Sciatic nerve (tissue), 2 donors: Measurements from ENCODE around the gene ATXN1L. TPM values are rescaled to one million over a fixed set of nuclear protein-coding genes. Genes with fewer than 3 reads are reported as not detected.
A peak's percentile ranks its signal among the peaks of the same experiment; 100 is the strongest.
"Not testable (repeated sequence)": the region's sequence is repeated elsewhere in the genome, so short reads cannot be mapped to it uniquely, and the experiment has no call there.

ENCODE experiments used
- ATAC-seq: fragments of 200-7000 bp; cut with Tn5 transposase; one replicate; pipeline ENCODE4 v1.9.1; 2020; ENCODE audit warnings: mild to moderate bottlenecking, moderate library complexity
- DNase-seq: peaks from one replicate; pipeline ENCODE4 v3.0.0-alpha.2; 2020; ENCODE audit warnings: low spot score
- intact Hi-C: fragments of 100-400 bp; cut with DNase I; formaldehyde crosslinking; loops from one replicate; pipeline ENCODE4 v1.14.2; 2022
- total RNA-seq: library from RNA; stranded (reverse); fragmentation: NEBNext Ultra II Directional; extraction: Animal tissue kit (Norgen Biotek cat#: 25700); gene quantifications from one replicate; pipeline ENCODE4 v1.2.1, GENCODE V29; 2021
- donor health status: DM: no; HTN: no; CAD: no.
- donor health status: DM: no; HTN: no; CAD: no.

ATXN1L gene
- total RNA-seq, 1 donor from 2014 or later = 34.4 TPM

GRCh38 chr16:71883168-71883848 is 37.5 kb downstream of the ATXN1L start:
- DNase-seq (peak; percentile 69), ATAC-seq (peak; percentile 58)
- intact Hi-C loops = no loop called here

GRCh38 chr16:71883849-71884638 is 38.3 kb downstream of the ATXN1L start, which contains the start of gene ZNF821:
TSS of gene ZNF821 (minus strand) at chr16:71884182. CDS start at chr16:71879946, 4,236 bp downstream.
- intact Hi-C loops = no loop called here
- ATAC-seq = peak; percentile 89
- peak; percentile 88 for DNase-seq

- intact Hi-C loops = no loop called here
- DNase-seq = no peak
- ATAC-seq = no peak
These were observed 39.5 kb downstream of the ATXN1L start for GRCh38 chr16:71885261-71885650.

GRCh38 chr16:71889147-71889546 is 43.4 kb downstream of the ATXN1L start:
- intact Hi-C loops = no loop called here
- ATAC-seq (no peak), DNase-seq (no peak)

GRCh38 chr16:71893888-71894228 is 48.1 kb downstream of the ATXN1L start:
- intact Hi-C loops = no loop called here
- DNase-seq (no peak), ATAC-seq (no peak)

GRCh38 chr16:71894229-71894920 is 48.6 kb downstream of the ATXN1L start:
- ATAC-seq (peak; percentile 41), DNase-seq (peak; percentile 68)
- intact Hi-C loops = no loop called here

- intact Hi-C loops = no loop called here
- ATAC-seq (peak; percentile 99), DNase-seq (peak; percentile 99)
These were observed 49.3 kb downstream of the ATXN1L start, which contains the start of gene IST1 for GRCh38 chr16:71894921-71895678. TSS of gene IST1 (plus strand) at chr16:71895531. CDS start at chr16:71915641, 20,110 bp downstream.

- peak; percentile 53 for ATAC-seq
- intact Hi-C loops = no loop called here
These were observed 50.0 kb downstream of the ATXN1L start for GRCh38 chr16:71895679-71896365.

GRCh38 chr16:71896764-71897368 is 51.1 kb downstream of the ATXN1L start:
- ATAC-seq = no peak
- intact Hi-C loops = no loop called here
- DNase-seq = no peak

More at GRCh38 chr16:71895679-71896365, 50.0 kb downstream of the ATXN1L start:
- peak; percentile 70 for DNase-seq

GRCh38 chr16:71899171-71899570 is 53.4 kb downstream of the ATXN1L start:
- no peak for ATAC-seq

GRCh38 chr16:71902656-71903365 is 57.0 kb downstream of the ATXN1L start:
- DNase-seq (no peak), ATAC-seq (no peak)
- intact Hi-C loops = no loop called here

More at GRCh38 chr16:71899171-71899570, 53.4 kb downstream of the ATXN1L start:
- intact Hi-C loops = no loop called here
- no peak for DNase-seq

- no peak for ATAC-seq
- intact Hi-C loops = no loop called here
- DNase-seq = no peak
These were observed 57.8 kb downstream of the ATXN1L start for GRCh38 chr16:71903608-71904007.

GRCh38 chr16:71904239-71904638 is 58.5 kb downstream of the ATXN1L start:
- intact Hi-C loops = no loop called here
- no peak for DNase-seq
- ATAC-seq = no peak

GRCh38 chr16:71905765-71906164 is 60.0 kb downstream of the ATXN1L start:
- ATAC-seq, DNase-seq, intact Hi-C loops: not testable (repeated sequence)
